ENCODE measurements around the gene CACNB4.
A peak's percentile ranks its signal among the peaks of the same experiment; 100 is the strongest.
"Not testable (repeated sequence)": the region's sequence is repeated elsewhere in the genome, so short reads cannot be mapped to it uniquely, and the experiment has no call there.

CACNB4 gene

DNA sequence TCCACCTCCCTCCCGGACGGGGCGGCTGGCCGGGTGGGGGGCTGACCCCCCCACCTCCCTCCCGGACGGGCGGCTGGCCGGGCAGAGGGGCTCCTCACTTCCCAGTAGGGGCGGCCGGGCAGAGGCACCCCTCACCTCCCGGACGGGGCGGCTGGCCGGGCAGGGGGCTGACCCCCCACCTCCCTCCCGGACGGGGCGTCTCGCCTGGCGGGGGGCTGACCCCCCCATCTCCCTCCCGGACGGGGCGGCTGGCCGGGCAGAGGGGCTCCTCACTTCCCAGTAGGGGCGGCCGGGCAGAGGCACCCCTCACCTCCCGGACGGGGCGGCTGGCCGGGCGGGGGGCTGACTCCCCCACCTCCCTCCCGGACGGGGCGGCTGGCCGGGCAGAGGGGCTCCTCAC, 223.2 kb downstream of the CACNB4 start:
- H3K79me1 ChIP-seq (replicated peaks; ENCODE audit: low read length, poor library complexity, severe bottlenecking); H3K4me3 ChIP-seq (ENCODE audit: insufficient read depth in 1 of 2, low read depth in 1 of 2, low read length in 2 of 2); H3K27ac ChIP-seq (ENCODE audit: low read length, poor library complexity, severe bottlenecking); DNase-seq; H3K9me3 ChIP-seq (ENCODE audit: control insufficient read depth, low read length); H2BK120ac ChIP-seq (ENCODE audit: low read depth, low read length); H3K4ac ChIP-seq (ENCODE audit: low read depth in 1 of 2, low read length in 2 of 2); H2AK5ac ChIP-seq (ENCODE audit: low read length, severe bottlenecking); H4K91ac ChIP-seq (ENCODE audit: low read length); H3K27me3 ChIP-seq (ENCODE audit: control insufficient read depth in 1 of 2, insufficient read depth in 1 of 2, low read length in 2 of 2); H3K4me1 ChIP-seq (ENCODE audit: control insufficient read depth, insufficient read depth, low read depth, low read length); H2AFZ ChIP-seq (ENCODE audit: low read depth, low read length); H2BK5ac ChIP-seq (ENCODE audit: low read depth, low read length, poor library complexity, severe bottlenecking); H3K4me2 ChIP-seq (ENCODE audit: low read length, poor library complexity, severe bottlenecking); H3K36me3 ChIP-seq (ENCODE audit: control insufficient read depth in 1 of 2, insufficient read depth in 2 of 2, low read depth in 1 of 2, low read length in 2 of 2); H2BK15ac ChIP-seq (ENCODE audit: low read depth, poor library complexity, severe bottlenecking); H3K14ac ChIP-seq (ENCODE audit: low read length in 2 of 2); H4K8ac ChIP-seq (ENCODE audit: low read length); H2BK12ac ChIP-seq (ENCODE audit: low read length in 2 of 2); H3K23ac ChIP-seq (ENCODE audit: low read length in 2 of 2); H3K9ac ChIP-seq (ENCODE audit: low read length); H3K18ac ChIP-seq (ENCODE audit: low read depth in 1 of 2, low read length in 2 of 2): not testable (repeated sequence)
- WGBS = 100% methylated on average over 2 of the region's 34 CpGs

DNA sequence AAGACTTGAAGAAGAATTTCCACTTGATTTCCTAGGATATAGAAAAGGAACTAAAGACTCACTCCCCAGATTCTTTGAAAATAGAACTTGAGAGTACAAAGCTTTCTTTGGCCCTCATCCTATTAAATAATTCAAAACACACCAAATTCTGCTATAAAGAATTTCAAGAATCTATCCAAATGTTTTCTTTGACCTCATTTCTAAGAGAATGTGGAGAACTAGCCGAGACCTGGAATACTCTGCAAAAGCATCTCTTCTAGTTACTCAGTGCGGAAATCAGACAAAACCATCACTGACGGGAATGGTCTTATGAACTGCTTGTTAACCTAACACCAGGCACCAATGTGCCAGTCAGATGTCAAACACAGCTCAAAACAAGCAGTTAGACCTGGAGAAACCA, 226.4 kb downstream of the CACNB4 start:
- no peak overlapping the region for H3K14ac ChIP-seq (ENCODE audit: low read length in 2 of 2)
- H3K4ac ChIP-seq (ENCODE audit: low read depth in 1 of 2, low read length in 2 of 2) = no peak overlapping the region
- WGBS = 93% methylated on average over 3 of the region's 3 CpGs
- H3K27ac ChIP-seq (ENCODE audit: low read length, poor library complexity, severe bottlenecking) = no peak overlapping the region
- no peak overlapping the region for H2BK120ac ChIP-seq (ENCODE audit: low read depth, low read length)
- H3K4me3 ChIP-seq (ENCODE audit: insufficient read depth in 1 of 2, low read depth in 1 of 2, low read length in 2 of 2) = no peak overlapping the region
- DNase-seq = no peak
- H3K4me1 ChIP-seq (ENCODE audit: control insufficient read depth, insufficient read depth, low read depth, low read length) = no peaks in the 10 kb centered on the region
- H3K9ac ChIP-seq (ENCODE audit: low read length) = no peak overlapping the region
- no peak overlapping the region for H2AK5ac ChIP-seq (ENCODE audit: low read length, severe bottlenecking)
- H3K18ac ChIP-seq (ENCODE audit: low read depth in 1 of 2, low read length in 2 of 2) = no peak overlapping the region
- H2BK15ac ChIP-seq (ENCODE audit: low read depth, poor library complexity, severe bottlenecking) = no peak overlapping the region
- no peak overlapping the region for H4K91ac ChIP-seq (ENCODE audit: low read length)
- no peak overlapping the region for H4K8ac ChIP-seq (ENCODE audit: low read length)
- H3K36me3 ChIP-seq (ENCODE audit: control insufficient read depth in 1 of 2, insufficient read depth in 2 of 2, low read depth in 1 of 2, low read length in 2 of 2) = no peaks in the 10 kb centered on the region
- peaks cover 0 to 8% of the 10 kb centered on the region in 2 experiments for H3K27me3 ChIP-seq (ENCODE audit: control insufficient read depth in 1 of 2, insufficient read depth in 1 of 2, low read length in 2 of 2)
- no peaks in the 10 kb centered on the region for H3K9me3 ChIP-seq (ENCODE audit: control insufficient read depth, low read length)
- no peak overlapping the region for H2BK5ac ChIP-seq (ENCODE audit: low read depth, low read length, poor library complexity, severe bottlenecking)
- no peak overlapping the region for H3K4me2 ChIP-seq (ENCODE audit: low read length, poor library complexity, severe bottlenecking)
- no peak overlapping the region for H2BK12ac ChIP-seq (ENCODE audit: low read length in 2 of 2)
- no peaks in the 10 kb centered on the region for H3K79me1 ChIP-seq (replicated peaks; ENCODE audit: low read length, poor library complexity, severe bottlenecking)
- no peak overlapping the region for H3K23ac ChIP-seq (ENCODE audit: low read length in 2 of 2)
- no peak overlapping the region for H2AFZ ChIP-seq (ENCODE audit: low read depth, low read length)

DNA sequence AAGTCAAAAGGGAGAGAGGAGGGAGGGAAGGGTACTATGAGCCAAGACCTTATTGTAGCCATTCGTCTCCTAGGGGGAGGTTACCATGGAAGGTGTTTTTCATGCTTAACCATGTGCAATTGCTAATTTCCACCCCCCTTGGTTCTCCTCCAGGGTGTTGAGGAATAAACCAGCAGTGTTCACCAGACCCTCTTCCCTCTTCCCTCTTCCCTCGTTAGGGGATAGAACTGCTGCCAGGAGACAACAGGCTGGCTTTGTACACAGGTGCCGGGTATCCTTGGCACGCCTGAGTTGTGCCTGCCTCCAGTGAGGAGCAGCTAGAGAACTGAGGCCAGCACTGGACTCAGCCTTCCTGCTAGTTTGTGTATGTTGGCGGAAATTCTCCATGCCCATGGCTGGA, 229.6 kb downstream of the CACNB4 start:
- Histone ChIP-seq H3K9ac (ENCODE audit: low read length) (no peak overlapping the region), H4K91ac (ENCODE audit: low read length) (no peak overlapping the region), H4K8ac (ENCODE audit: low read length) (no peak overlapping the region), H3K27me3 (ENCODE audit: control insufficient read depth in 1 of 2, insufficient read depth in 1 of 2, low read length in 2 of 2) (peaks cover 0 to 8% of the 10 kb centered on the region in 2 experiments), H3K27ac (ENCODE audit: low read length, poor library complexity, severe bottlenecking) (no peak overlapping the region), H3K4me3 (ENCODE audit: insufficient read depth in 1 of 2, low read depth in 1 of 2, low read length in 2 of 2) (no peak overlapping the region), H3K36me3 (ENCODE audit: control insufficient read depth in 1 of 2, insufficient read depth in 2 of 2, low read depth in 1 of 2, low read length in 2 of 2) (no peaks in the 10 kb centered on the region), H3K18ac (ENCODE audit: low read depth in 1 of 2, low read length in 2 of 2) (no peak overlapping the region), H3K14ac (ENCODE audit: low read length in 2 of 2) (no peak overlapping the region), H3K79me1 (replicated peaks; ENCODE audit: low read length, poor library complexity, severe bottlenecking) (no peaks in the 10 kb centered on the region), H2BK12ac (ENCODE audit: low read length in 2 of 2) (no peak overlapping the region), H2BK120ac (ENCODE audit: low read depth, low read length) (no peak overlapping the region), H3K4ac (ENCODE audit: low read depth in 1 of 2, low read length in 2 of 2) (no peak overlapping the region), H3K4me1 (ENCODE audit: control insufficient read depth, insufficient read depth, low read depth, low read length) (no peaks in the 10 kb centered on the region), H2AFZ (ENCODE audit: low read depth, low read length) (no peak overlapping the region), H3K4me2 (ENCODE audit: low read length, poor library complexity, severe bottlenecking) (no peak overlapping the region), H2BK15ac (ENCODE audit: low read depth, poor library complexity, severe bottlenecking) (no peak overlapping the region), H2AK5ac (ENCODE audit: low read length, severe bottlenecking) (no peak overlapping the region), H3K23ac (ENCODE audit: low read length in 2 of 2) (no peak overlapping the region), H2BK5ac (ENCODE audit: low read depth, low read length, poor library complexity, severe bottlenecking) (no peak overlapping the region), H3K9me3 (ENCODE audit: control insufficient read depth, low read length) (no peaks in the 10 kb centered on the region)
- WGBS = 92% methylated on average over 4 of the region's 5 CpGs
- DNase-seq = no peak

DNA sequence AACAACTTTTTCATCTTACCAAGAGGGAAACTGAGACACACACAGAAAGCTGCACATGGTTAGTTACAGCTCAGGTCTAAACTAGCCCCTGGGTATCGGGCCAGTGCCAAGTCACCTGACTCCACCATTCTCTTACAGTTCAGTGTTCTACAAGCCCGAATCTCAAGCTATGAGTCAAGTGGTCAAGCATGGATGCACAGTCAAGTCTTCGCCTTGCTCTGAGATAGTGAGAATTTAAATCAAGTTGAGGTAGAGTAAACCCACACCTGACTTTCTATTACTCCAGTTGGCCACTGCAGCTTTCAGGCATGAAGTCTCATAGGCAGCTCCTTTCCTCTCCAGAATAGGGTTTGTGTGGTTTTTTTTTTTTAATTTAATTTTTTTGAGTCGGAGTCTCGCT, 236.1 kb downstream of the CACNB4 start:
- H3K36me3 ChIP-seq (ENCODE audit: control insufficient read depth in 1 of 2, insufficient read depth in 2 of 2, low read depth in 1 of 2, low read length in 2 of 2) = no peaks in the 10 kb centered on the region
- 97% methylated on average over 5 of the region's 5 CpGs for WGBS
- peak overlapping the region in 1 of 2 experiments; percentile 25 for H2BK12ac ChIP-seq (ENCODE audit: low read length in 2 of 2)
- no peak overlapping the region for H2BK15ac ChIP-seq (ENCODE audit: low read depth, poor library complexity, severe bottlenecking)
- H2AK5ac ChIP-seq (ENCODE audit: low read length, severe bottlenecking) = no peak overlapping the region
- no peak overlapping the region for H3K18ac ChIP-seq (ENCODE audit: low read depth in 1 of 2, low read length in 2 of 2)
- no peak overlapping the region for H4K91ac ChIP-seq (ENCODE audit: low read length)
- H4K8ac ChIP-seq (ENCODE audit: low read length) = no peak overlapping the region
- H2AFZ ChIP-seq (ENCODE audit: low read depth, low read length) = no peak overlapping the region
- no peak overlapping the region for H3K4me2 ChIP-seq (ENCODE audit: low read length, poor library complexity, severe bottlenecking)
- H3K4me3 ChIP-seq (ENCODE audit: insufficient read depth in 1 of 2, low read depth in 1 of 2, low read length in 2 of 2) = no peak overlapping the region
- H2BK120ac ChIP-seq (ENCODE audit: low read depth, low read length) = no peak overlapping the region
- no peaks in the 10 kb centered on the region for H3K79me1 ChIP-seq (replicated peaks; ENCODE audit: low read length, poor library complexity, severe bottlenecking)
- no peak overlapping the region for H3K9ac ChIP-seq (ENCODE audit: low read length)
- no peak overlapping the region for H3K4ac ChIP-seq (ENCODE audit: low read depth in 1 of 2, low read length in 2 of 2)
- DNase-seq = no peak
- H3K27ac ChIP-seq (ENCODE audit: low read length, poor library complexity, severe bottlenecking) = no peak overlapping the region
- H3K23ac ChIP-seq (ENCODE audit: low read length in 2 of 2) = no peak overlapping the region
- H2BK5ac ChIP-seq (ENCODE audit: low read depth, low read length, poor library complexity, severe bottlenecking) = no peak overlapping the region
- H3K9me3 ChIP-seq (ENCODE audit: control insufficient read depth, low read length) = no peaks in the 10 kb centered on the region
- no peaks in the 10 kb centered on the region for H3K27me3 ChIP-seq (ENCODE audit: control insufficient read depth in 1 of 2, insufficient read depth in 1 of 2, low read length in 2 of 2)
- H3K4me1 ChIP-seq (ENCODE audit: control insufficient read depth, insufficient read depth, low read depth, low read length) = no peaks in the 10 kb centered on the region
- no peak overlapping the region for H3K14ac ChIP-seq (ENCODE audit: low read length in 2 of 2)

Data from mesenchymal stem cell (in vitro differentiated cells and primary cell).